RWPE2 (cell line): Measurements from ENCODE around the gene INPP5B.

Experiments
- ATAC-seq: fragments of 200-7000 bp; cut with Tn5 transposase; 3 replicates; pipeline ENCODE4 v1.9.1; 2021; ENCODE audit warnings: low read depth
- DNase-seq: peaks from one replicate; pipeline ENCODE4 v3.0.0-alpha.2; 2020; ENCODE audit warnings: low spot score
- H3K27ac ChIP-seq: fragments of 450-650 bp; 2 replicates; pipeline ENCODE4 v1.5.1; 2017; ENCODE audit warnings: mild to moderate bottlenecking; ENCODE audit not compliant: poor library complexity, severe bottlenecking
- H3K27me3 ChIP-seq: fragments of 250-450 bp; sonication (Bioruptor Pico); 2 replicates; pipeline ENCODE4 v1.5.1; 2021; ENCODE audit warnings: mild to moderate bottlenecking, moderate library complexity; ENCODE audit not compliant: insufficient read depth, poor library complexity, severe bottlenecking
- H3K36me3 ChIP-seq: fragments of 250-450 bp; sonication (Bioruptor Pico); 2 replicates; pipeline ENCODE4 v1.5.1; 2020; ENCODE audit warnings: low read depth, mild to moderate bottlenecking, moderate library complexity
- H3K4me1 ChIP-seq: fragments of 250-450 bp; sonication (Bioruptor Pico); 2 replicates; pipeline ENCODE4 v1.5.1; 2021; ENCODE audit warnings: mild to moderate bottlenecking, moderate library complexity; ENCODE audit not compliant: insufficient read depth, poor library complexity, severe bottlenecking
- H3K4me3 ChIP-seq: fragments of 250-450 bp; sonication (Bioruptor Pico); 2 replicates; pipeline ENCODE4 v1.5.1; 2021; ENCODE audit warnings: mild to moderate bottlenecking, moderate library complexity; ENCODE audit not compliant: severe bottlenecking
- H3K9me3 ChIP-seq: fragments of 250-450 bp; sonication (Bioruptor Pico); 2 replicates; pipeline ENCODE4 v1.5.1; 2021; ENCODE audit warnings: mild to moderate bottlenecking, moderate library complexity; ENCODE audit not compliant: severe bottlenecking
- TF ChIP-seq, protein P1 (sequence below): fragments of 450-650 bp; IDR thresholded peaks from one replicate; pipeline ENCODE4 v1.5.1; 2017; ENCODE audit warnings: mild to moderate bottlenecking, moderate library complexity; ENCODE audit not compliant: poor library complexity, severe bottlenecking

The INPP5B gene

DNA sequence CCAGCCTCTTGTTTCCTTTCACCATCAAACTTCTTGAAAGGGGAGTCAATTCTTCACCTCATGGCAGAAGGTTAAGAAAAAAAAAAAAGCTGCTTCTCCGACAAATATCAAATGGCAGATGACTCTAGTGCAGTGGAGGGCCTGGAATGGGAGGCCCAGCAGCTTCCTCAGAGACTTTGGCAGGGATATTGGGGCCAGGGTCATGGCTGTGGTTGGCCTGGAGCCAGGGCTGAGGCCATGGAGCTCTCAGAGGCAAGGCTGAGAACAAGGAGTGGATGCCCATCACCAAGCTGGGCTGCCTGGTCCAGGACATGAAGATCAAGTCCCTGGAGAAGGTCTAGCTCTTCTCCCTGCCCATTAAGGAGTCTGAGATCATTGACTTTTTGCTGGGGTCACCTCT is 106.1 kb downstream of the INPP5B start:
- Histone ChIP-seq H3K9me3 (no peaks in the 10 kb centered on the region), H3K4me3 (no peak overlapping the region), H3K36me3 (peaks cover 51% of the 10 kb centered on the region), H3K4me1 (peaks cover 2% of the 10 kb centered on the region), H3K27ac (no peak overlapping the region), H3K27me3 (no peaks in the 10 kb centered on the region)
- no peak for ATAC-seq
- DNase-seq: no peak
- TF ChIP-seq, protein P1, sequence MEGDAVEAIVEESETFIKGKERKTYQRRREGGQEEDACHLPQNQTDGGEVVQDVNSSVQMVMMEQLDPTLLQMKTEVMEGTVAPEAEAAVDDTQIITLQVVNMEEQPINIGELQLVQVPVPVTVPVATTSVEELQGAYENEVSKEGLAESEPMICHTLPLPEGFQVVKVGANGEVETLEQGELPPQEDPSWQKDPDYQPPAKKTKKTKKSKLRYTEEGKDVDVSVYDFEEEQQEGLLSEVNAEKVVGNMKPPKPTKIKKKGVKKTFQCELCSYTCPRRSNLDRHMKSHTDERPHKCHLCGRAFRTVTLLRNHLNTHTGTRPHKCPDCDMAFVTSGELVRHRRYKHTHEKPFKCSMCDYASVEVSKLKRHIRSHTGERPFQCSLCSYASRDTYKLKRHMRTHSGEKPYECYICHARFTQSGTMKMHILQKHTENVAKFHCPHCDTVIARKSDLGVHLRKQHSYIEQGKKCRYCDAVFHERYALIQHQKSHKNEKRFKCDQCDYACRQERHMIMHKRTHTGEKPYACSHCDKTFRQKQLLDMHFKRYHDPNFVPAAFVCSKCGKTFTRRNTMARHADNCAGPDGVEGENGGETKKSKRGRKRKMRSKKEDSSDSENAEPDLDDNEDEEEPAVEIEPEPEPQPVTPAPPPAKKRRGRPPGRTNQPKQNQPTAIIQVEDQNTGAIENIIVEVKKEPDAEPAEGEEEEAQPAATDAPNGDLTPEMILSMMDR: no peak

DNA sequence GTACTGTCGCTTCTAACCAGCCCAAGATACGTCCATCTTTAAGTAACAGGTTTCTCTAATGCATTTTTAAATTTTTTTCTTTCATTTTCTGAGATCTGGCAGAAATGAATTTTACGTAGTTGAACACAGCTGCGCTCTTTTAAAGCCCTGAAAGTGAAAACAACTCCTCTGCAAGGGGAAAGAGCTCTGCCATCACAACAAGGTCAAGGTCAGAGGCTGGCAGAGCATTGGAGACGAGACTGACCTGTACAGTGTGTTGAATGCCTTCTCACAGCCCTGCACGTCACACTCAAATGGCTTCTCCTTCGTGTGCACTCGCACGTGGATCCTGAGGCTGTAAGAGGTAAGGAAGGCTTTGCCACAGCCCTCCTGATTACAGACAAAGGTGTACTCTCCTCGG is 107.2 kb downstream of the INPP5B start:
- ATAC-seq (no peak), DNase-seq (no peak)
- TF ChIP-seq, protein P1: no peak
- Histone ChIP-seq H3K4me1 (no peaks in the 10 kb centered on the region), H3K27me3 (no peaks in the 10 kb centered on the region), H3K27ac (no peak overlapping the region), H3K9me3 (no peaks in the 10 kb centered on the region), H3K36me3 (peaks cover 59% of the 10 kb centered on the region), H3K4me3 (no peak overlapping the region)

DNA sequence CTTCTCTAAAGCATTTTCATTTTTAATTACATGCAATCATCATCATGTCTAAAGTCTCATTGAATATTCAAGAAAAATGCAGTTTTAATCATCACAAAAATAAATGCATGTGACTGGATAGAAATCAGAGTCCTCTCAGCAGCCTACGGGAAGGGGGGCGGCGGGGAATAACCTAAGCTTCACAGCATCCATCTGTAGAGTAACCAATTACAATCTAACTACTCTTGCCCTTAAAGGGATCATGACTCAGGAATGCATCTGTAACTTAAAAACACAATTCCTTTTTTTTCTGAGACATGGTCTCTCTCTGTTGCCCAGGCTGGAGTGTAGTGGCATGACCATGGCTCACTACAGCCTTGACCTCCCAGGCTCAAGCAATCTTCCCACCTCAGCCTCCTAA is 110.1 kb downstream of the INPP5B start:
- peaks cover 81% of the 10 kb centered on the region for H3K36me3 ChIP-seq
- no peak for DNase-seq

DNA sequence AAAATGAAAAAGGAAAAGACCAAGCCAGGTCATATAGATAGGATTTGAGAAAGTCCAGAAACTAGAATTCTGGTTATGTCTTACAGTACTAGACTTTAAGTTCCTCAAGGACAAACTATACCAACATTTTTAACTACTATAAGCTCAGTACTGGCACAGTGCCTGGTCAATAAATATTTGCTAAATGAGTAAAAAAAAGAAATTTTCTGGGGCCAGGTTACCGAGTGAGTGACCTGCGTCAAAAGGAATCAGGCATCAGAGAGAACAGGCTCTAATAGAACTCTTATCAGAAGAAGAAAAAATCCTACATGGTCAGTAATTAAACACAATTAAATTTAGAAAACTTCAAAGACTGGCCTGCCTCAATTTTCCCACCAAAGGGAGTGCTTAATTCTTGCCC is 115.0 kb downstream of the INPP5B start:
- peaks cover 5% of the 10 kb centered on the region for H3K4me1 ChIP-seq
- peaks cover 87% of the 10 kb centered on the region for H3K36me3 ChIP-seq
- no peak for ATAC-seq
- TF ChIP-seq, protein P1: no peak
- no peak overlapping the region for H3K27ac ChIP-seq
- H3K9me3 ChIP-seq: no peaks in the 10 kb centered on the region
- DNase-seq: no peak
- no peak overlapping the region for H3K4me3 ChIP-seq
- H3K27me3 ChIP-seq: no peaks in the 10 kb centered on the region

More for the DNA sequence above, 110.1 kb downstream of the INPP5B start:
- Histone ChIP-seq H3K9me3 (no peaks in the 10 kb centered on the region), H3K4me1 (no peaks in the 10 kb centered on the region), H3K27me3 (no peaks in the 10 kb centered on the region), H3K4me3 (no peak overlapping the region), H3K27ac (no peak overlapping the region)
- no peak for ATAC-seq
- TF ChIP-seq, protein P1: no peak

DNA sequence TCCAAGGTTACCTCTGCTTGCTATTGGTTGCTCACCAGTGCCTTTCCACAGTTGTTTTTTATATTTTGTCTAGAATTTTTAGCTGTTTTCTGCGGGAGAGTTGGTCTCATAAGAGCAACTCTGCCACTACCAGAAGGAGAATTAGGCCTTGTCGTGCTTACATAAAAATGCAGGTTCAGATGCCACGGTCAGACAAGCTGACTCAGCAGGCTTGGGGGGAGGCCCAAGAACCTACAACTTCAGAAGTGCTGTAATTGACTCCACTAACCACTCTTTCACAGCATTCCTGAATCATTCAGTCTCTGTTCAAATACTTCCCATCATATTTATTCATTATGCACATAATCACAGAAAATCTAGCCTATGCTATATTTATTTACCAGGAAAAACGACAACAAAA is 115.7 kb downstream of the INPP5B start:
- H3K4me3 ChIP-seq: no peak overlapping the region
- TF ChIP-seq, protein P1: no peak
- no peak overlapping the region for H3K27ac ChIP-seq
- H3K4me1 ChIP-seq: peaks cover 5% of the 10 kb centered on the region
- H3K36me3 ChIP-seq: peaks cover 82% of the 10 kb centered on the region
- DNase-seq (no peak), ATAC-seq (no peak)
- H3K9me3 ChIP-seq: no peaks in the 10 kb centered on the region
- H3K27me3 ChIP-seq: no peaks in the 10 kb centered on the region
